ENCODE measurements around the gene SLC33A1. TPM values are rescaled to one million over a fixed set of nuclear protein-coding genes. Genes with fewer than 3 reads are reported as not detected.
"Not testable (repeated sequence)": the region's sequence is repeated elsewhere in the genome, so short reads cannot be mapped to it uniquely, and the experiment has no call there.

SLC33A1 gene
- total RNA-seq, 6 experiments from 2014 or later, result 20.7 to 31.8 (median 26.9) TPM

GRCh38 chr3:155870133-155870944 lies 16.1 kb upstream of the SLC33A1 start, which contains the start of gene GMPS:
GMPS (plus strand) TSS chr3:155870650; CDS start chr3:155870871, 221 bp downstream.
- H3K36me3 Mint-ChIP-seq (ENCODE audit: low read depth), result 0 out of 2 replicates have a peak, but pooled peaks cover 3% of the 10 kb centered on the region
- peaks cover 21% of the 10 kb centered on the region for H3K4me1 Mint-ChIP-seq (ENCODE audit: low read depth)
- peak within 1 kb of the TSS; percentile 97 for H3K4me3 Mint-ChIP-seq
- TF ChIP-seq CTCF (IDR thresholded peaks at IDR 0.05), result peak; percentile 74
- peak; percentile 88 for DNase-seq
- no peaks in the 10 kb centered on the region for H3K9me3 Mint-ChIP-seq
- H3K27me3 Mint-ChIP-seq (ENCODE audit: insufficient read depth), result no peaks in the 10 kb centered on the region; the same call in 1 of the 2 replicates
- H3K27ac Mint-ChIP-seq, result peak within 1 kb of the TSS; percentile 97

DNA sequence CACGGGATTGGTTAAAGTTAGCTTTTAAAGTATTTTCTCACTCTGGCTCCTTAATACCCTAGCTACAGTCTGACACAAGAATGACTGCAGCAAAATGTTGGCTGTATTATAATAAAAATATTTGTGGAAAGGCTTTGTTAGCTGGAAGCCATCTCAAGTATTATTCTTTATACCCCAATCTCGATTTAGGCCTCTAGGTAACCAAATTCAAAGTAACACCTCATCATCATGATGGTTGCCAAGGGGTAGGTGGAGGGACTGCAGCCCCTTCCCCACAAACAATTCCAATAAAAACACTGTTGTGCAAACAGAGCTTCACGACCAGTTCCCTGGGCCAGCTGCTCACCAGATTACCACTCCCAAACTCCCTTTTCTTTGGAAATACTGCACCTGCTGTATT lies 15.5 kb upstream of the SLC33A1 start:
- TF ChIP-seq CTCF (IDR thresholded peaks at IDR 0.05), result no peak
- Mint-ChIP-seq H3K9me3 (no peaks in the 10 kb centered on the region), H3K27me3 (ENCODE audit: insufficient read depth) (no peaks in the 10 kb centered on the region; the same call in 1 of the 2 replicates), H3K4me1 (ENCODE audit: low read depth) (peaks cover 19% of the 10 kb centered on the region), H3K4me3 (peak overlapping the region; percentile 91), H3K36me3 (ENCODE audit: low read depth) (0 out of 2 replicates have a peak, but pooled peaks cover 3% of the 10 kb centered on the region), H3K27ac (peak overlapping the region; percentile 97)
- no peak for DNase-seq

DNA sequence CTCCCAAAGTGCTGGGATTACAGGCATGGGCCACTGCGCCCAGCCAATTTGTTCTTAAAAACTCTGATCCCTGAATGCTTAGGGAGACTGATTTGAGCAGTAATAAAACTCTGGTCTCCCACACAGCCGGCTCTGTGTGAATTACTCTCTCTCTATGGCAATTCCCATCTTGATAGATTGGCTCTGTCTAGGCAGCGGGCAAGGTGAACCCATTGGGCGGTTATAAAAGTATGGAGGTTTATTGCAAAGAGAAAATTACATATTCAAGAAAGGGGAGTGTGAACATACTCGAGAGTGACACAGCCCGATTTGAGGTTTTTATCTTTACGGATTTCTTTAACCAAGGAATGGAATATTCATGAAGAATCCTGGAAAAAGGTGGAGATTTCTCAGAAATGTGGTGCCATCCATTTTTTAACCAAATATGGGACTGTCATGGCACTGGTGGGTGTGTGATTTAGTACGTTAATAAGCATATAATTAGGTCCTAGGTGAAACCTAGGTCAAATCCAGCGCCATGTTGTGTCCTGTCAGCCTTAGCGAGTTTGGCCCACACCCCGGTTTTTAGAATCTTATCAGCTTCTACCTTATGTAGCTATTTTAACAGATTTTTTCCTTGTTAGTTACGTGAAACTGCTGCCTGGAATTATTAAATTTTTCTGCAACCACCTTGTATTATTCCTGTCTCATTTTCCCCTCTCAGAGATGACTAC lies 9.0 kb upstream of the SLC33A1 start:
- DNase-seq, result no peak
- H3K27ac Mint-ChIP-seq, result no peak overlapping the region
- no peaks in the 10 kb centered on the region for H3K27me3 Mint-ChIP-seq (ENCODE audit: insufficient read depth)
- H3K9me3 Mint-ChIP-seq, result no peaks in the 10 kb centered on the region
- peaks cover 5% of the 10 kb centered on the region; the same call in 1 of the 2 replicates for H3K36me3 Mint-ChIP-seq (ENCODE audit: low read depth)
- H3K4me3 Mint-ChIP-seq, result no peak overlapping the region
- TF ChIP-seq CTCF (IDR thresholded peaks at IDR 0.05), result no peak
- H3K4me1 Mint-ChIP-seq (ENCODE audit: low read depth), result peaks cover 12% of the 10 kb centered on the region

DNA sequence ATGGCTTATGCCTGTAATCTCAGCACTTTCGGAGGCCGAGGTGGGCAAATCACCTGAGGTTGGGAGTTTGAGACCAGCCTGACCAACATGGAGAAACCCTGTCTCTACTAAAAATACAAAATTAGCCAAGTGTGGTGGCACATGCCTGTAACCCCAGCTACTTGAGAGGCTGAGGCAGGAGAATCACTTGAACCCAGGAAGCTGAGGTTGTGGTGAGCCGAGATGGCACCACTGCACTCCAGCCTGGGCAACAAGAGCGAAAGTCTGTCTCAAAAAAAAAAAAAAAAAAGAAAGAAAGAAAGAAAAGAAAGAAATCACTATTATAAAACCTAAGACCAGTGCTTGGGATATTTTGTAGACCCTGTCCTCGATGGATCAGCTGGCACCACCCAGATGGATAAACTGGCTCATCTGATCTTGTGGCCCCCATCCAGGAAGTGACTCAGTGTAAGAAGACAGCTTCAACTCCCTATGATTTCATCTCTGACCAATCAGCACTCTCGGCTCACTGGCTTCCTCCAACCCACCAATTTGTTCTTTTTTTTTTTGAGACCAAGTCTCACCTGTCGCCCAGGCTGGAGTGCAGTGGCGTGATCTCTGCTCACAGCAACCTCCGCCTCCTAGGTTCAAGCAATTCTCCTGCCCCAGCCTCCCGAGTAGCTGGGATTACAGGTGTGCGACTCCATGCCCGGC lies 8.2 kb upstream of the SLC33A1 start:
- DNase-seq, result peak; percentile 54
- H3K36me3 Mint-ChIP-seq (ENCODE audit: low read depth); H3K9me3 Mint-ChIP-seq; H3K4me3 Mint-ChIP-seq; H3K27me3 Mint-ChIP-seq (ENCODE audit: insufficient read depth); H3K27ac Mint-ChIP-seq: not testable (repeated sequence)
- peaks cover 12% of the 10 kb centered on the region for H3K4me1 Mint-ChIP-seq (ENCODE audit: low read depth)

GRCh38 chr3:155861476-155862183 lies 7.4 kb upstream of the SLC33A1 start:
- H3K4me1 Mint-ChIP-seq (ENCODE audit: low read depth), result peaks cover 12% of the 10 kb centered on the region
- DNase-seq, result no peak
- H3K27me3 Mint-ChIP-seq (ENCODE audit: insufficient read depth), result no peaks in the 10 kb centered on the region
- H3K4me3 Mint-ChIP-seq, result no peak overlapping the region
- TF ChIP-seq CTCF (IDR thresholded peaks at IDR 0.05), result no peak
- H3K9me3 Mint-ChIP-seq, result no peaks in the 10 kb centered on the region
- H3K36me3 Mint-ChIP-seq (ENCODE audit: low read depth), result peaks cover 5% of the 10 kb centered on the region; the same call in 1 of the 2 replicates
- H3K27ac Mint-ChIP-seq, result no peak overlapping the region

- H3K4me3 Mint-ChIP-seq; H3K27me3 Mint-ChIP-seq (ENCODE audit: insufficient read depth); H3K9me3 Mint-ChIP-seq; H3K27ac Mint-ChIP-seq; DNase-seq; H3K36me3 Mint-ChIP-seq (ENCODE audit: low read depth): not testable (repeated sequence)
- H3K4me1 Mint-ChIP-seq (ENCODE audit: low read depth), result peaks cover 12% of the 10 kb centered on the region
These were observed 6.2 kb upstream of the SLC33A1 start for GRCh38 chr3:155860424-155860823.
